GM13977 (cell line): ENCODE data around the gene DHRS3.

Experiments
- DNase-seq: peaks from one replicate; pipeline ENCODE4 v3.0.0; 2012; ENCODE audit warnings: low spot score
- in situ Hi-C: fragments of 300-500 bp; cut with MboI; formaldehyde crosslinking; loops from one replicate; pipeline ENCODE4 v1.12.0; 2022; ENCODE audit warnings: low sequenced_read_pairs, low pct_unique_long_range_greater_than_20kb, mixed read lengths, inconsistent platforms; ENCODE audit not compliant: unreplicated experiment
- TF ChIP-seq, protein P1 (sequence below): IDR thresholded peaks from 2 replicates; pipeline ENCODE4 v1.5.1; 2012; ENCODE audit warnings: mild to moderate bottlenecking, control low read depth; ENCODE audit not compliant: insufficient read depth; ENCODE audit errors: extremely low read depth, missing control alignments

Gene DHRS3

DNA sequence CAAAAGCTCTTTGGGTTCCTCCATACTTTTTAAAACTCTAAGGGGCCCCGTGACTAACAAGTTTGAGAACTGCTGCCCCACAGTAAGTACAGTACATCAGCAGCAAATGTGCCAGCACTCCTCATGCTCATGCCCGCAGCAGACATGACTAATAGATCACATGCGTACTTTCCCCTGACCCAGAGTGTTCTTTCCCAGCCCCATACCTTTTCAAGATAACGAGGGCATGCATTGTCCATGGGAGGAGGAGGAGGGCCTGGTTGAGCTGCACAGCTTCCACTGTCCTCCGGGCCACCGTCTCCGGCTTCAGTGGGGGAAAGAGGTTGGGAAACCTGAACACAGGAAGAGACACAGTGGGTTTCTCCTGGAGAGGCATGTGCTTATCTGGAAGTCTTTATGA, 45.5 kb downstream of the DHRS3 start:
- in situ Hi-C loops: loop anchor here (25.0 kb wide), 1 partner anchor 665 kb away; the partner anchor contains the start of gene PRAMEF18

GRCh38 chr1:12570291-12570690, 47.7 kb downstream of the DHRS3 start:
- in situ Hi-C loops: loop anchor here (25.0 kb wide), 1 partner anchor 667 kb away; the partner anchor contains the start of gene PRAMEF18
- DNase-seq: no peak
- TF ChIP-seq, protein P1, sequence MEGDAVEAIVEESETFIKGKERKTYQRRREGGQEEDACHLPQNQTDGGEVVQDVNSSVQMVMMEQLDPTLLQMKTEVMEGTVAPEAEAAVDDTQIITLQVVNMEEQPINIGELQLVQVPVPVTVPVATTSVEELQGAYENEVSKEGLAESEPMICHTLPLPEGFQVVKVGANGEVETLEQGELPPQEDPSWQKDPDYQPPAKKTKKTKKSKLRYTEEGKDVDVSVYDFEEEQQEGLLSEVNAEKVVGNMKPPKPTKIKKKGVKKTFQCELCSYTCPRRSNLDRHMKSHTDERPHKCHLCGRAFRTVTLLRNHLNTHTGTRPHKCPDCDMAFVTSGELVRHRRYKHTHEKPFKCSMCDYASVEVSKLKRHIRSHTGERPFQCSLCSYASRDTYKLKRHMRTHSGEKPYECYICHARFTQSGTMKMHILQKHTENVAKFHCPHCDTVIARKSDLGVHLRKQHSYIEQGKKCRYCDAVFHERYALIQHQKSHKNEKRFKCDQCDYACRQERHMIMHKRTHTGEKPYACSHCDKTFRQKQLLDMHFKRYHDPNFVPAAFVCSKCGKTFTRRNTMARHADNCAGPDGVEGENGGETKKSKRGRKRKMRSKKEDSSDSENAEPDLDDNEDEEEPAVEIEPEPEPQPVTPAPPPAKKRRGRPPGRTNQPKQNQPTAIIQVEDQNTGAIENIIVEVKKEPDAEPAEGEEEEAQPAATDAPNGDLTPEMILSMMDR: no peak

More for the DNA sequence above, 45.5 kb downstream of the DHRS3 start:
- TF ChIP-seq, protein P1: no peak
- no peak for DNase-seq

DNA sequence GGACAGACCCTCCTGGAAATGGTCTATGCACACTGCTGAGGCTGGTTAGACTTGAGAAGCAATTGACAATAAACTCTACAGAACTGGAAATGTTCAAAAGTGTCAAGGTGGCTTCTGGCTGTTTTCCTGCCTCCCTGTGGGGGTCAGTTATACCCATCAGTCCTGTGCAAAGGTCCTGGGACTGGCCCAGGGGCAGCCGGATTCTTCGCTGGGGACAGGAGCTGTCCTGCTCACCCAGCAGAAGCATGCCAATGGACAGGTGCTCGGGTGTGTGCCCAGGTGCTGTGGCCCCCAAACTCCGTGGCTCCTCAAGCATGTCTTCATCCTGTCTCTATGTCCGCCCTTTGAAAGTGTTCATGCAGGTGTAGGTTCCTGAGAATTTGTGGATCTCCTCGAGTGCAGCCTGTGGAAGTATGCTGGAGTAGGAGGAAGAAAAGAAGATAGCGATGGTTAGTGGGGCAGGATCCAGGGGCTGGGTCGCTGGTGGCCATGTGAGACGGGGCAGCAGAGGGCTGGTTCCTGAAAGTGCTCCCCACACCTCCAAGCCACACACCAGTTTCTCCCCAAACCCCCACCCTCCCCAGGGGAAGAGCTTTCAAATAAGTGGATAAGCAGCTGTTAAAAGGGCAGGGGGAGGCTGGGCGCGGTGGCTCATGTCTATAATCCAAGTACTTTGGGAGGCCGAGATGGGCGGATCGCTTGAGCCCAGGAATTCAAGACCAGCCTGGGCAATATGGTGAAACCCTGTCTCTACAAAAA, 49.8 kb downstream of the DHRS3 start:
- TF ChIP-seq, protein P1: no peak
- DNase-seq: no peak
- in situ Hi-C loops: loop anchor here (25.0 kb wide), 1 partner anchor 669 kb away; the partner anchor contains the start of gene PRAMEF18

DNA sequence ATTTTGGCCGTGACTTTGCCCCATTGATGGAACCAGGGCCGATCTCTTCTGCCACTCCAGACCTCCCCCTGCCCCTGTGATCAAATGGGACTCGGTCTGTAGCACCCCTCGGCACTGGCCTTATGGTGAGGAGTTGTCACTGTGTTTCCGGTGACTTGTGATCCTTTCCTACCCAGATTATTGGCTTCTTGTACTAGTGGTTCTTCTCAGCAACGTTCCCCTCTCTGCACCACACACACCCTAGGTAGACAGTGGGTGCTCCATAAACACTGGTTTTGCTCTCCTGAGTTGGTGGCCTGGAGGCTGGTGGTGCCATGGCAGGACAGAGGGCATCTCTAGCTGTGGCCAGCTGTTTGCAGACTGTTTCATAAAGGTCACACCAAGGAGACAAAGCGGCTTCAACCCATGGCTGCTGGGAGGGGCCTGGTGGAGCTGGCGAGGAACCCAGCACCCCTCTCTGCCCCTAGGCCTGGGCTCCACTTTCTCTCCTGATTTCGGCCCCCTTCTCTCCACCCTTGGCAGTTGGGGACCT, 50.7 kb downstream of the DHRS3 start:
- TF ChIP-seq, protein P1: no peak
- in situ Hi-C loops: loop anchor here (25.0 kb wide), 1 partner anchor 670 kb away; the partner anchor contains the start of gene PRAMEF18

GRCh38 chr1:12566484-12567287, 51.3 kb downstream of the DHRS3 start:
- TF ChIP-seq, protein P1: no peak
- in situ Hi-C loops: loop anchor here (25.0 kb wide), 1 partner anchor 671 kb away; the partner anchor contains the start of gene PRAMEF18
- no peak for DNase-seq

More for the DNA sequence above, 50.7 kb downstream of the DHRS3 start:
- DNase-seq: no peak

DNA sequence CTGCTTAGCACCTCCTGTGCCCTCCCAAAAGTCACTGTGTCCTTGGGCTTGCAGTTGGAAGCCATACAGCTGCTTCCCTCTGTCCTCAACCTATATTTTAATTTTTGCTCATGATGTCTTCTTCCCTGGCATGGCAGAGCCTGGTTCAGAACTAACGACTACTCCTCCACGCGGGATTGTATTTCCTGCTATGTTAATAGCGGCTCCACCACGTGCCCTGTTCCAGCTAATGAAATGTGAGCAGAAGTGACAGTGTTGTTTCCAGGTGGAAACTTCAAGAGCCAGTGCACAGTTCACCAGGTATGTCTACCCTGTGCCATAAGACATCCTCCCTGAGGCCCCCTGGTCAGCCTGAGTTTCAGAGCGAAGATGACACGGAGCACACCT, 52.1 kb downstream of the DHRS3 start:
- DNase-seq: no peak
- TF ChIP-seq, protein P1: no peak
- in situ Hi-C loops: loop anchor here (25.0 kb wide), 1 partner anchor 671 kb away; the partner anchor contains the start of gene PRAMEF18
